Heart left ventricle (tissue), 13 donors: ENCODE measurements around the gene PPP1R1B.

Experiments used
- POLR2A ChIP-seq, 2 donors: fragments of 450-650 bp; IDR thresholded peaks; one replicate each; pipeline ENCODE4 v1.6.1; 2017; ENCODE audit warnings: antibody characterized with exemption in 2 of 2, mild to moderate bottlenecking in 2 of 2, moderate library complexity in 2 of 2
- TF ChIP-seq, protein P1 (sequence below), 12 donors: fragments of 200-600 bp; sonication (generic) in 4 of 12; IDR thresholded peaks; one replicate each; pipeline versions ENCODE4 v1.5.0 to v1.8.0; 2018 to 2022; ENCODE audit warnings: antibody characterized with exemption in 12 of 12, mild to moderate bottlenecking in 5 of 12
- donor health status: ischemic (EF 13 %, LVEDD 7.1; RV severe dilation, severe dysfunction).
- donor health status: DM: no; HTN: yes; CAD: no.
- donor health status: DM: no; HTN: no; CAD: no.
- donor health status: ischemic (EF 25% LVEDD 6.9; RV normal size, moderate dysfunction).
- donor health status: ischemic (EF 25% LVEDD 5.7; RV mildly dilated, moderate dysfunction).
- donor health status: ischemic (EF 35%, LVEDD 5.7; RV mildly dilated, moderate dysfunction).
- donor health status: nonischemic (EF 11% LVEDD 7.7; RV severe dilation, severe dysfunction).
- donor health status: DM: yes; HTN: yes; CAD: no.
- donor health status: PGD.
- donor health status: ischemic (EF 29% LVEDD 5.4; RV normal size, mild dysfunction).
- donor health status: nonischemic (EF 23%, LVEDD 6.1; RV moderate dilation, normal function).

DNA sequence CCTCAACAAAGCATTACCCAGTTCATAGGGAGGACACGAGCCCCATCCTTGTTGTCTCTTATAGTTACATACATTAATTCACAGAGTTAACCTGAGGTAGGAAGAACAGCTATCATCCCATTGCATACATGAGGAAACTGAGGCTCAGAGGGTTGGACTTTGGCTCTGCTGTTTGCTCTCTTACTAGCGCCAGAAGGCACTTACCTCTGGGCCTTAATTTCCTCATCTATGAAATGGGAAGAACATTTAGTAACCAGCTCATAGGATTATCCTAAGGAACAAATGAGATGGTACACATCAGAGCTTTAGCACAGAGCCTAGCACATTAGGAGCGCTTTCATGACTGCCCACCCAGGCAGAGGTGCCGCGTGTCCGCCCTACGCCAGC, 46.7 kb upstream of the PPP1R1B start:
- TF ChIP-seq, protein P1, sequence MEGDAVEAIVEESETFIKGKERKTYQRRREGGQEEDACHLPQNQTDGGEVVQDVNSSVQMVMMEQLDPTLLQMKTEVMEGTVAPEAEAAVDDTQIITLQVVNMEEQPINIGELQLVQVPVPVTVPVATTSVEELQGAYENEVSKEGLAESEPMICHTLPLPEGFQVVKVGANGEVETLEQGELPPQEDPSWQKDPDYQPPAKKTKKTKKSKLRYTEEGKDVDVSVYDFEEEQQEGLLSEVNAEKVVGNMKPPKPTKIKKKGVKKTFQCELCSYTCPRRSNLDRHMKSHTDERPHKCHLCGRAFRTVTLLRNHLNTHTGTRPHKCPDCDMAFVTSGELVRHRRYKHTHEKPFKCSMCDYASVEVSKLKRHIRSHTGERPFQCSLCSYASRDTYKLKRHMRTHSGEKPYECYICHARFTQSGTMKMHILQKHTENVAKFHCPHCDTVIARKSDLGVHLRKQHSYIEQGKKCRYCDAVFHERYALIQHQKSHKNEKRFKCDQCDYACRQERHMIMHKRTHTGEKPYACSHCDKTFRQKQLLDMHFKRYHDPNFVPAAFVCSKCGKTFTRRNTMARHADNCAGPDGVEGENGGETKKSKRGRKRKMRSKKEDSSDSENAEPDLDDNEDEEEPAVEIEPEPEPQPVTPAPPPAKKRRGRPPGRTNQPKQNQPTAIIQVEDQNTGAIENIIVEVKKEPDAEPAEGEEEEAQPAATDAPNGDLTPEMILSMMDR (IDR thresholded peaks at IDR 0.05): no peak
- TF ChIP-seq POLR2A (IDR thresholded peaks at IDR 0.05): no peak
